Body of pancreas (tissue), 4 donors: ENCODE data around the gene ATP2B2.

Experiments used
- POLR2A ChIP-seq, 3 donors: fragments of 450-650 bp; IDR thresholded peaks; one replicate each; pipeline ENCODE4 v1.6.1; 2016; ENCODE audit warnings: antibody characterized with exemption in 3 of 3, mild to moderate bottlenecking in 2 of 3
- TF ChIP-seq, protein P1 (sequence below), 7 experiments: fragments of 450-650 bp in 4 of 7; fragments of 200-600 bp in 3 of 7; sonication (generic) in 3 of 7; IDR thresholded peaks; one replicate each; pipeline ENCODE4 v1.5.1; 2016 to 2019; ENCODE audit warnings: antibody characterized with exemption in 7 of 7

DNA sequence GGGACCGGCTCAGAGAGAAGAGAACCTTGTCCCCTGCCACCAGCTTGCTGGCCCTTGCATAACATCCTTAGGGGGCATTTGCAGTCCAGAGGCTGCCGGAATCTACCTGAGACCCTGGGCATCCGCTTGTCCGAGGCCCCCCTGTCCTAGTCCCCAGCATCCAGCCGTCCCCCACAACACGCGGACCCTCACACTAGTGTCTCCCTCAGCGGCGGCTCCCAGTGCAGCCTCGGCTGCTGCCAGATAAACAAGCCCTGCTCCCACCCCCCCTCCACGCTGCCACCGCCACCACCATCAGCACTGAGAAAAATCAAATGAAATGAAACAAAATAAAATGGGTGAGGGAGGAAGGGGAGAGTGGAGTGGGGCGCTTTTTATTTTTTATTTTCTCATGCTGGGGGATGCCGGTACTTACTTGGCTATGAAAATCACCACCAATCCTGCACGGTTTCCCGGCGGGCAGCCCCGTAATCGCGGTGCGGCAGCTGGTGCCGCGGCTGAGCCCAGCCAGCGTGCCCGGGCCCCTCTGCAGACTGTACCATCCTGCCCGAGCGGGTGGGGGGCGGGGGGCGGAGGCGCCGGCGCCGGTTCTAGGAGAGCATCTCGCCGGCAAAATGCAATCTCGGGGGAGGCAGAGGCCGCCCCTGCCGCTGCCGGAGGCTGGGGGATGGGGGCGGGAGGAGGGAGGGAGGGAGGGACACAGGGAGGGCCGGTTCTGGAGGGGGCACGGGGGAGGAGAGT is at the start of gene ATP2B2:
- TF ChIP-seq, protein P1, sequence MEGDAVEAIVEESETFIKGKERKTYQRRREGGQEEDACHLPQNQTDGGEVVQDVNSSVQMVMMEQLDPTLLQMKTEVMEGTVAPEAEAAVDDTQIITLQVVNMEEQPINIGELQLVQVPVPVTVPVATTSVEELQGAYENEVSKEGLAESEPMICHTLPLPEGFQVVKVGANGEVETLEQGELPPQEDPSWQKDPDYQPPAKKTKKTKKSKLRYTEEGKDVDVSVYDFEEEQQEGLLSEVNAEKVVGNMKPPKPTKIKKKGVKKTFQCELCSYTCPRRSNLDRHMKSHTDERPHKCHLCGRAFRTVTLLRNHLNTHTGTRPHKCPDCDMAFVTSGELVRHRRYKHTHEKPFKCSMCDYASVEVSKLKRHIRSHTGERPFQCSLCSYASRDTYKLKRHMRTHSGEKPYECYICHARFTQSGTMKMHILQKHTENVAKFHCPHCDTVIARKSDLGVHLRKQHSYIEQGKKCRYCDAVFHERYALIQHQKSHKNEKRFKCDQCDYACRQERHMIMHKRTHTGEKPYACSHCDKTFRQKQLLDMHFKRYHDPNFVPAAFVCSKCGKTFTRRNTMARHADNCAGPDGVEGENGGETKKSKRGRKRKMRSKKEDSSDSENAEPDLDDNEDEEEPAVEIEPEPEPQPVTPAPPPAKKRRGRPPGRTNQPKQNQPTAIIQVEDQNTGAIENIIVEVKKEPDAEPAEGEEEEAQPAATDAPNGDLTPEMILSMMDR (IDR thresholded peaks at IDR 0.05) = no peak
- no peak for TF ChIP-seq POLR2A (IDR thresholded peaks at IDR 0.05)
